ENCODE measurements around the gene OR2T10.

GRCh38 chr1:248625971-248626370, 28.5 kb upstream of the OR2T10 start:
- TF ChIP-seq POLR2A (IDR thresholded peaks at IDR 0.05) (no peak), CTCF (IDR thresholded peaks at IDR 0.05) (no peak)
